Head of caudate nucleus (tissue), 42 donors: ENCODE results near the gene NDUFAF4.

Experiments used
- DNase-seq, 42 donors: peaks; one replicate each; pipeline versions ENCODE4 v3.0.0 to v3.0.0-alpha.2; 2020 to 2021; ENCODE audit warnings: mixed read lengths in 7 of 42
- intact Hi-C: fragments of 100-400 bp; cut with DNase I; formaldehyde crosslinking; loops from one replicate; pipeline ENCODE4 v1.15.0; 2022

The NDUFAF4 gene

GRCh38 chr6:96897396-96898240 is at the start of gene NDUFAF4:
Gene NDUFAF4, minus strand, starts transcription at chr6:96897891. Its CDS starts 90 bp downstream, at chr6:96897801.
- intact Hi-C loops: loop anchor here (2.0 to 5.0 kb wide), 2 partner anchors 155 to 270 kb away; no protein-coding TSS in a partner anchor
- peak; percentile 91 to 98 (median 95) for DNase-seq

- intact Hi-C loops: no loop called here
- no peak for DNase-seq
Observed at GRCh38 chr6:96947055-96947454, 49.4 kb upstream of the NDUFAF4 start.

GRCh38 chr6:96943555-96944215 is 46.0 kb upstream of the NDUFAF4 start:
- intact Hi-C loops: no loop called here
- DNase-seq: no peak

- DNase-seq: no peak
- intact Hi-C loops: no loop called here
Observed at GRCh38 chr6:96942676-96943075, 45.0 kb upstream of the NDUFAF4 start.

GRCh38 chr6:96940322-96940721 is 42.6 kb upstream of the NDUFAF4 start:
- intact Hi-C loops: no loop called here
- DNase-seq: no peak

- intact Hi-C loops: no loop called here
- DNase-seq: peak in 24 of 42 donors; percentile 19 to 84 (median 53)
Observed at GRCh38 chr6:96939007-96939805, 41.5 kb upstream of the NDUFAF4 start.

GRCh38 chr6:96934087-96934486 is 36.4 kb upstream of the NDUFAF4 start:
- no peak for DNase-seq
- intact Hi-C loops: no loop called here

- intact Hi-C loops: no loop called here
- DNase-seq: no peak
Observed at GRCh38 chr6:96931198-96931597, 33.5 kb upstream of the NDUFAF4 start.

- DNase-seq: no peak
- intact Hi-C loops: loop anchor here (10.0 kb wide), 1 partner anchor 45 kb away; no protein-coding TSS in a partner anchor
Observed at GRCh38 chr6:96929741-96930140, 32.0 kb upstream of the NDUFAF4 start.

GRCh38 chr6:96927660-96928059 is 30.0 kb upstream of the NDUFAF4 start:
- no peak for DNase-seq
- intact Hi-C loops: loop anchor here (10.0 kb wide), 1 partner anchor 47 kb away; no protein-coding TSS in a partner anchor

- DNase-seq: peak in 10 of 42 donors; percentile 21 to 58 (median 27)
- intact Hi-C loops: loop anchor here (10.0 kb wide), 1 partner anchor 48 kb away; no protein-coding TSS in a partner anchor
Observed at GRCh38 chr6:96926425-96926824, 28.7 kb upstream of the NDUFAF4 start.

- no peak for DNase-seq
- intact Hi-C loops: loop anchor here (10.0 kb wide), 1 partner anchor 50 kb away; no protein-coding TSS in a partner anchor
Observed at GRCh38 chr6:96925290-96925687, 27.6 kb upstream of the NDUFAF4 start.

GRCh38 chr6:96923871-96924493 is 26.3 kb upstream of the NDUFAF4 start:
- intact Hi-C loops: loop anchor here (2.0 to 10.0 kb wide), 2 partner anchors 21 to 51 kb away; no protein-coding TSS in a partner anchor
- DNase-seq: peak in 1 of 42 donors; percentile 31

GRCh38 chr6:96923400-96923799 is 25.7 kb upstream of the NDUFAF4 start:
- DNase-seq: no peak
- intact Hi-C loops: loop anchor here (2.0 to 10.0 kb wide), 2 partner anchors 21 to 51 kb away; no protein-coding TSS in a partner anchor

- intact Hi-C loops: no loop called here
- no peak for DNase-seq
Observed at GRCh38 chr6:96917098-96917497, 19.4 kb upstream of the NDUFAF4 start.

GRCh38 chr6:96913621-96914020 is 15.9 kb upstream of the NDUFAF4 start:
- intact Hi-C loops: no loop called here
- no peak for DNase-seq

GRCh38 chr6:96911751-96912150 is 14.1 kb upstream of the NDUFAF4 start:
- intact Hi-C loops: no loop called here
- DNase-seq: no peak

- DNase-seq: no peak
- intact Hi-C loops: no loop called here
Observed at GRCh38 chr6:96911171-96911570, 13.5 kb upstream of the NDUFAF4 start.

GRCh38 chr6:96909811-96910210 is 12.1 kb upstream of the NDUFAF4 start:
- intact Hi-C loops: no loop called here
- DNase-seq: no peak
